EL (cell line): ENCODE data around the gene SLC35F1.
"Not testable (repeated sequence)": the region's sequence is repeated elsewhere in the genome, so short reads cannot be mapped to it uniquely, and the experiment has no call there.

Experiments
- DNase-seq: peaks from one replicate; pipeline ENCODE4 v3.0.0-alpha.2; 2016

The SLC35F1 gene

GRCh38 chr6:118016532-118016931, 109.5 kb downstream of the SLC35F1 start:
- no peak for DNase-seq

DNA sequence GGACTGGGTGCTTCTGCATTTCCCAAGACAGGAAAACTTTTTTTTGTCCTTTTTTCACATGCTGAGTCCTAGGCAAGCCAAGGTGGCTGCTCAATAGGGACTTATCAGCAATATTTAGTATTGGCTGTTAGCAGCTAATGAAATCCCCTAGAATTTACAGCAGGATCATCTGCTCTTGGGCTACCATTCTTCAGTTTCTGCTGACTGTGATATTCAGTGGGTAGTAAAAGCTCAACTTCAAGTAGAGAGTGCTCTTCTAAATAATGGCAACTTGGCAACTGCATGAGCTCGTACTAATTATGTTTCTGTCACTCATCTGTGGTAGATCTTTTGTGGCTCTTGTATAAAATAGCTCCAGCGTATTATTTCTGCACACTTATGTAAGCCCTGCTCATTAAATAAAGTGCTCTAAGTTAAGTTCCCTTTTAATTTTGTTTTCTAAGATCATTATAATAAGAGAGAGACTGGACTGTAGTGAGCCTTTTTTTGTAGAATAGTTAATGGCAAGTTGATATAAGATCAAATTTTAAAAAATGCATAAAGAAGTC, 110.3 kb downstream of the SLC35F1 start:
- no peak for DNase-seq

DNA sequence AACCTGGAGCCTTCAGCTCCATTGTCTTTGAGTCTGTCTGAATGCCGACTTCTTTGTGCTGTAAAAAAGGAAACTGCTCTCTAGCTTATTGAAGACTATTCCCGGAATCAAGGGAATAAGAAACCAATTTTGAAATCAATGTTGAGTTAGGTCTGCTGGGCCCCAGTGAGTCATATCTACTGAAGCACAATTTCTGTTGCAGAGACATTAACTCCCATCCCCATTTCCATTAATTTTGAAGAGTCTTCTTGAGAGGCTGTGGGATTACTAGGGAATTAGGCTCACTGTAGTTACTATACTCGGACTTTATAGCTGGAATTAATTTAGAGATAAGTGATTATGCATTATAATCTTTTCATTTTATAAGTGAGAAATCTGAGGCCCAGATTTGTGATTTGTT, 116.7 kb downstream of the SLC35F1 start:
- DNase-seq: no peak

GRCh38 chr6:118029967-118030366, 122.9 kb downstream of the SLC35F1 start:
- no peak for DNase-seq

- not testable (repeated sequence) for DNase-seq
Observed at GRCh38 chr6:118037479-118037878, 130.4 kb downstream of the SLC35F1 start.

GRCh38 chr6:118042855-118043254, 135.8 kb downstream of the SLC35F1 start:
- DNase-seq: no peak

- DNase-seq: no peak
Observed at GRCh38 chr6:118044275-118044674, 137.2 kb downstream of the SLC35F1 start.

- no peak for DNase-seq
Observed at GRCh38 chr6:118054082-118054481, 147.0 kb downstream of the SLC35F1 start.

DNA sequence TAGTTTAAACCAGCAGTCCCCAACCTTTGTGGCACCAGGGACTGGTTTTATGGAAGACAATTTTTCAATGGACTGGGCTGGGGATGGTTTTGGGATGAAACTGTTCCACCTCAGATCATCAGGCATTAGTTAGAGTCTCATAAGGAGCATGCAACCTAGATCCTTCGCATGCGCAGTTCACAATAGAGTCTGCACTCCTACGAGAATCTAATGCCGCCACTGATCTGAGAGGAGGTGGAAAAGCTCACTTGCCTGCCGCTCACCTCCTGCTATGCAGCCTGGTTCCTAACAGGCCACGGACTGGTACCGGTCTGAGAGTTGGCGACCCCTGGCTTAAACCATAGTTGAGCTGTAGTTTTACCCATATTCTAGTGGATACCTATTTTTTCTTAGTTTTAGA, 154.6 kb downstream of the SLC35F1 start:
- DNase-seq: no peak

GRCh38 chr6:118080547-118080946, 173.5 kb downstream of the SLC35F1 start:
- no peak for DNase-seq

- no peak for DNase-seq
Observed at GRCh38 chr6:118083711-118084110, 176.6 kb downstream of the SLC35F1 start.

GRCh38 chr6:118085665-118086064, 178.6 kb downstream of the SLC35F1 start:
- DNase-seq: no peak

DNA sequence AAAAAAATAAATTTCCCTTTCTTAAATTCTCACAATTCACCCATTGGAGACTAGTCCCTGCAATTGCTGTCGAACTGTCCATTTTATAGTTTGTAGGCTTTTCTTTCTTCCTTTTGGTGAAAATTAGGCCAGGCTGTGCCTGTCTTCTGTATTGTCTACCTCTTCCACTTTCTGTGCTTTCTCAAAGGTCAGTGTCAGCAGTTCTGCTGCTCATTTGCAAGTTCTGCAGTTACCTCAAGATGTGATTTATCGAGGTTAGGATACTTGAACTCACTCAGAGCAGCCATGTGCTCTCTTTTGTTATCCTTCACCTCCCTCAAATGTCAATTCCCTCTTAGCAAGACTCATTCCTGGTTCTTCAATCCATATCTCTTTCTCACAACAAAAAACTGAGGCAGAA, 179.1 kb downstream of the SLC35F1 start:
- DNase-seq: no peak

DNA sequence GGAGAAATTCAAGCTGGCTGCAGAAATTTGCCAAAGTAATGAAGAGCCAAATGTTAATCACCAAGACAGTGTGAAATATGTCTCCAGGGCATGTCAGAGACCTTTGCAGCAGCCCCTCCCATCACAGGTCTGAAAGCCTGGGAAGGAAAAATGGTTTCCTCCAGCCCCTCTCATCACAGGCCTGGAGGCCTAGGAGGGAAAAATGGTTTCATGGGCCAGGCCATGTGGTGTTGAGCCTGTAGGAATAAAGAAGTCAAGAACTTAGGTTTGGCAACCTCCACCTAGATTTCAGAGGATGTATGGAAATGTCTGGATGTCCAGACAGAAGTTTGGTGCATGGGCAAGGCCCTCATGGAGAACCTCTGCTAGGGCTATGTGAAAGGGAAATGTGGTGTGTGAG, 185.0 kb downstream of the SLC35F1 start:
- no peak for DNase-seq

DNA sequence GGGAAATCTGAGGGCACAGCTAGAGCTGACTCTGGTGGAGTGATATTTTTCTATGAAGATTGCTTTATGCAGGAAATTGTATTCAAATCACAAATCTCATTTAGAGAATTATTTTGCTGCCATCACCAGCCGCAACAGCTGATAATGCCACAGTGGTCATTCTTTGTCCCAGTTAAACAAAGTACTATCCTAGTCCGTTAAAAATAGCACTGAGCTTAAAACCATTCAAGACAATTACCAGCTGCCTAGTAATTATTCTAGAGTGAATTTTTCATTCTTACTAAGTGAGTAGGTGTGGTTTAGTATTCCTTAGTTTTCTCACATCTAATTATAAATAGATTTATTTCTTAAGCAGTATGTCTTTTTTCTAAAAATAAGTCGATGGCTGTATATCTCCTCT, 190.5 kb downstream of the SLC35F1 start:
- DNase-seq: no peak

GRCh38 chr6:118100717-118101116, 193.7 kb downstream of the SLC35F1 start:
- DNase-seq: peak; percentile 40

DNA sequence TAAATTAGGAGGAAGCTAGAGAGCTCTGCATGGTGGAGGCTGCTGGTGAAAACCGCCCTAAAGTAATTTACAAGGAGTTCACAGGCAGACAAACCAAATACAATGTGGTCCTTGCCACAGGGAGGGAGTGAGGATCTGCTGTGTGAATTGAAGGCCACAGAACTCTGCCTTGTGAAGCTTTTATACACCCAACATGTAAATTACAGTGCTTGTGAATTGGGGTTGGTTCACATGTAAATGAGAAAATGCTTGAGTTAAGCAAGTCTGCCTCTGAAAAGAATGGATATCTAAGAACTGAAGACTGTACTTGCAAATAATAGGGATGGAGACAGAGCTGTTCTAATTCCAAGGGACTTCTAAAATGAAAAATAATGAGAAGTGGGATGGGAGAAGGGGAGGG, 194.2 kb downstream of the SLC35F1 start:
- DNase-seq: no peak

GRCh38 chr6:118101831-118102345, 194.8 kb downstream of the SLC35F1 start:
- no peak for DNase-seq

- no peak for DNase-seq
Observed at GRCh38 chr6:118102401-118102800, 195.3 kb downstream of the SLC35F1 start.

DNA sequence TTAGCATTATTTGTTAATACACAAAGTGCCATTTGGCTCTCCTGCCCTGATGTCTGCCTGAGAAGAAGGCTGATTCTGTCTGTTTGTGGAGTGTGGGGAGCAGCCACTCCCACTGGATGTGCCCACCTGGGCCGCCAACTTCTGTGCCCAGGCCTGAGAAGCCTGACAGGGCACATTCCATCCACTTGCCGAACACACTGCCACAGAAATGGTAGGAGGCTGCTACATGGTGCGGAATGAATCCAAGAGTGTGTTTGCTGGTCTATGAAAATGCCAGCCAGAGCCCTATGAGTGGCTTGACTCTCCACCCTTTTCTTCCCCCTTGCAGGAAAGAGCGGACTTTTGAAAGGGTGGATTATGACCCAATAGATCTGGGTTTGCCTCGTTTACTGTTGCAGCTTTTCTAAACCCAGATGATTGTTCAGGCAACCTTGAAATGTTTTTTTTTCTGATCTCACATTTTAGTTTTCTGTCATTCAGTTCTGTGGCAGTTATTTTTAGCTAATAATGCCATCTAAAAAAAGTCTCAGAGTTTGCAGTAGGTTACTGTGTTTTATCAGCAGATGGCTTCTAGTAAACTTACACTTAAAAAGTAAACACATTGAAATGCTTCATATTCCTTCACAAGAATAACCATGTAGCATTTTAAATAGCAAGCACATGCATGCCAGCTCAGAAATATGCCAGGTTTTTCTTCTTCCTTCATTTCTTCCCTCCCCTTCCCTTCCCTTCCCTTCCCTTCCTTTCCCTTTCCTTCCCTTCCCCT, 196.5 kb downstream of the SLC35F1 start:
- no peak for DNase-seq

DNA sequence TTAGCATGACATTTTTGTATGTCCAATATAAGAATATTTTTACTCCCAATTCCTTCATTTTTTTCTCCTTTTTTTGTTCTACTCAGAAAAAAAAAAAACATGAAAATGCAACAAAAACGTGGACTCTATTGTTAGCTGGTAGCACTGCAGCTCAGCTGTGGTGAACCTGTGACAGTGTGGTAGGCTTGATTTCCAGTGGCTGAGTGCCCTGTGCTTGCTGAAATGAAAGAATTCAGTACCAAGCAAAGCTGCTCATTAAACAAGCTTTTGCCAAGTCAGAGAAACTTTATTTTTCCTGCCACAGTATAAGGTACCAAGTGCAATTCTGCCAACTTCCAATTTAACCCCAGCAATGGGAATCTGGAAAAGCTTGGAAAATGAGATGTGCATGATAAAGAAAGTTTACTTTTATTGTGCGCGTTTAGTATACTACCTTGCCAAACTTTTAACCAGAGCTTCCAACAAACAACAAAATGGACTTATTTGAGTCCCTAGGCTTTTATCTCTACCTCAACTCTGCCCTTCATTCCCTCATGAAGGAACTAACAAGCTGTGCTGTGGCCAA, 215.2 kb downstream of the SLC35F1 start:
- DNase-seq: no peak

DNA sequence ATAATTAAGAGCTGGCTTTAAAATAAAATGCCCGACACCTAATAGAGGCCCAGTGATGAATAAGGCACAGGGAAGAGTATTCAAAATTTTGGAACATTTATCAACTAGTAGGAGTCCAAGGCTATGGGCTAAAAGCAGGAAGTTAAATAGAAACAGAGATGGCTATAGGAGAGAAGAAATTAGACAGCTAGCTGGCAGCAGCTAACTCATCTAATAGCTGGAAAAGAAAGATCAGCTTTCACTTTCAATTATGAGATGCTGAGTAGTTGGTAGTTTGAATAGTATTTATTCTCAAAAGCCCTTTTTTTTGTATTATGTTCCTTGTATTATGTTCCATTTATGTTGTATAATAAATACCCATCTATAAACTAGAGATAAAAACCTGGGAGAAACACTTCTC, 215.7 kb downstream of the SLC35F1 start:
- DNase-seq: no peak

DNA sequence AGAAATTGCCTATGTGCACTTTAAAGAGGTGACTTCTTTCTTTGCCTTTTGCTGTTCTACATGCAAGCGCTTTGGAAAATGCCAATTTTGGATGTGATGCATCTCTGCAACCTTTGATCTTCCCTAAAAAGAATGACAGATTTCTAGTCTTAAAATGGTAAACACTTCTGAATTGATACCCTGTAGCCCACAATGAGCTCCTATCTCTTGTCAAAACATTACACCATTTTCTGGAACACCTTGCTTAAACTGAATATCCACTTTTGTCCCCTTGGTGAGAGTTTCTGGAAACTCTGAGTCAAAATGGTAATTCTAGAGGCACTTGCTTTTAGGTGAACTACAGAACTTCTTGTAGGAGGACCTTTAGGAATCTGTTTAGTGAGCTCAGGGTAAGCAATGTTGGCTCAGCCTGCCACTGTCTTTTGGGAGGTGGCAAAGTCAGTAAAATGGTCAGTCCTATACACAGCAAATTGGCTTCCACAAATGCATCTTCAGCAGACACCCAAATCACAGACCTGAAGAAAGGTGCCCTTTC, 216.5 kb downstream of the SLC35F1 start:
- DNase-seq: no peak

GRCh38 chr6:118124851-118125250, 217.8 kb downstream of the SLC35F1 start:
- DNase-seq: no peak
